HepG2 (cell line): ENCODE results near the gene CD274. TPM values are rescaled to one million over a fixed set of nuclear protein-coding genes. Genes with fewer than 3 reads are reported as not detected.
"Not testable (repeated sequence)": the region's sequence is repeated elsewhere in the genome, so short reads cannot be mapped to it uniquely, and the experiment has no call there.

Experiments
- ATAC-seq: fragments of 200-7000 bp; cut with Tn5 transposase; 3 replicates; pipeline ENCODE4 v1.9.1; 2020; ENCODE audit warnings: mild to moderate bottlenecking, moderate library complexity
- BruUV-seq: library from RNA; stranded (reverse); fragments of 400-500 nt; replicated peaks from 2 replicates; lab custom pipeline; 2021; lab: Mats Ljungman, UMichigan
- CTCF ChIA-PET: fragments of 300-600 bp; formaldehyde crosslinking; extraction: SDS; loops from one replicate; lab custom pipeline; 2021; ENCODE audit warnings: low total read pairs, inconsistent platforms, low intra/inter-chr PET ratio; lab: Yijun Ruan, JAX
- POLR2A ChIA-PET: fragments of 350-600 bp; sonication (Branson Sonifier 250); formaldehyde crosslinking; loops from one replicate; lab custom pipeline; 2020; ENCODE audit warnings: antibody characterized with exemption, inconsistent platforms; lab: Yijun Ruan, JAX
- DNase-seq: peaks from one replicate; pipeline ENCODE4 v3.0.0-alpha.2; 2015; ENCODE audit warnings: low spot score
- FAIRE-seq: peaks from 3 replicates; lab custom pipeline; 2011; peaks lifted over from hg19 to GRCh38; lab: Jason Lieb, UNC
- H2AFZ ChIP-seq: one replicate; pipeline ENCODE4 v1.6.1; 2011; ENCODE audit warnings: low read length, inconsistent platforms
- H3K27ac ChIP-seq: fragments of 300-600 bp; 3 replicates; pipeline ENCODE4 v1.8.0; 2011; ENCODE audit warnings: mixed run types, mild to moderate bottlenecking, mixed read lengths, low read length, inconsistent platforms; ENCODE audit not compliant: insufficient read depth; ENCODE audit errors: extremely low read length
- H3K27me3 ChIP-seq, 2 experiments: fragments of 200-600 bp in 1 of 2; 2 replicates in 1 of 2; 3 replicates in 1 of 2; pipeline versions ENCODE4 v1.6.0 to v1.8.0; 2011; ENCODE audit warnings: low read length in 2 of 2, mild to moderate bottlenecking in 2 of 2, moderate library complexity in 2 of 2, inconsistent platforms in 1 of 2; ENCODE audit not compliant: insufficient read depth in 2 of 2, control insufficient read depth in 1 of 2
- H3K36me3 ChIP-seq, 2 experiments: fragments of 200-600 bp in 1 of 2; replicated peaks in 1 of 2; 2 replicates in 1 of 2; 3 replicates in 1 of 2; pipeline versions ENCODE4 v1.5.1 to v1.8.0; 2011; ENCODE audit warnings: low read length in 2 of 2, inconsistent platforms in 1 of 2; ENCODE audit not compliant: insufficient read depth in 2 of 2, control insufficient read depth in 1 of 2
- H3K4me1 ChIP-seq: 2 replicates; pipeline ENCODE4 v1.5.1; 2012; ENCODE audit warnings: low read length, inconsistent platforms; ENCODE audit not compliant: insufficient read depth
- H3K4me2 ChIP-seq: 2 replicates; pipeline ENCODE4 v1.6.0; 2011; ENCODE audit warnings: low read depth, low read length, inconsistent platforms
- H3K4me3 ChIP-seq, 3 experiments: fragments of 200-600 bp in 1 of 3; sonication (generic), shearing (Covaris generic) in 1 of 3; replicated peaks in 1 of 3; 2 replicates each; pipeline ENCODE4 v1.5.1; 2011 to 2016; ENCODE audit warnings: low read length in 3 of 3, inconsistent platforms in 2 of 3, low read depth in 2 of 3, mild to moderate bottlenecking in 2 of 3, control low read depth in 1 of 3, mixed read lengths in 1 of 3; ENCODE audit not compliant: insufficient read depth in 1 of 3
- H3K79me2 ChIP-seq: one replicate; pipeline ENCODE4 v1.6.1; 2011; ENCODE audit warnings: low read length, inconsistent platforms; ENCODE audit not compliant: insufficient read depth
- H3K9ac ChIP-seq: 2 replicates; pipeline ENCODE4 v1.6.0; 2011; ENCODE audit warnings: mild to moderate bottlenecking, low read depth, low read length, inconsistent platforms; ENCODE audit not compliant: insufficient read depth
- H3K9me3 ChIP-seq: 2 replicates; pipeline ENCODE4 v1.5.1; 2012; ENCODE audit warnings: mild to moderate bottlenecking, low read length
- H4K20me1 ChIP-seq: 2 replicates; pipeline ENCODE4 v1.6.0; 2011; ENCODE audit warnings: inconsistent platforms, mild to moderate bottlenecking, low read length, moderate library complexity; ENCODE audit not compliant: insufficient read depth
- CAMTA2 ChIP-seq: sonication (generic); formaldehyde crosslinking; IDR thresholded peaks from 2 replicates; pipeline ENCODE4 v1.4.0; 2020; ENCODE audit warnings: mild to moderate bottlenecking, missing genetic modification reagents, borderline replicate concordance
- CEBPG ChIP-seq: IDR thresholded peaks from 2 replicates; pipeline ENCODE4 v1.6.1; 2016
- JUN ChIP-seq: sonication (generic); formaldehyde crosslinking; IDR thresholded peaks from 2 replicates; pipeline ENCODE4 v1.4.0; 2020; ENCODE audit warnings: mild to moderate bottlenecking, missing genetic modification reagents
- SP5 ChIP-seq: IDR thresholded peaks from 2 replicates; pipeline ENCODE4 v1.6.1; 2016; ENCODE audit warnings: low read depth, borderline replicate concordance
- ZNF263 ChIP-seq: sonication (generic); formaldehyde crosslinking; IDR thresholded peaks from 2 replicates; pipeline ENCODE4 v1.4.0; 2020; ENCODE audit warnings: missing genetic modification reagents
- ZNF33B ChIP-seq: sonication (generic); formaldehyde crosslinking; IDR thresholded peaks from 2 replicates; pipeline ENCODE4 v1.5.1; 2020; ENCODE audit warnings: mild to moderate bottlenecking, missing genetic modification reagents
- WGBS: methylation state at CpG from one replicate; pipeline ENCODE4 v1.1.6; 2017; ENCODE audit warnings: low lambda C conversion rate; 5-methylcytosine and 5-hydroxymethylcytosine counted together
- in situ Hi-C: cut with HindIII; loops from 2 replicates; pipeline ENCODE4 v1.10.0; 2017; ENCODE audit warnings: low pct_unique_long_range_greater_than_20kb; ENCODE audit not compliant: extremely low pct_ligation_motif_present
- intact Hi-C: fragments of 100-400 bp; cut with micrococcal nuclease; formaldehyde crosslinking; loops from one replicate; pipeline ENCODE4 v1.10.0; 2022; ENCODE audit not compliant: unreplicated experiment
- polyA plus RNA-seq, 8 experiments: library from polyadenylated mRNA; depleted of rRNA in 3 of 8; stranded (reverse) in 7 of 8; unstranded in 1 of 8; fragments of >200 nt; fragmentation: Illumina TruSeq in 4 of 8; extraction: Trizol in 4 of 8; gene quantifications; 2 replicates each; pipeline versions ENCODE4 v1.2.1 to v1.2.3, GENCODE V29; 2011 to 2016; ENCODE audit warnings: low read depth in 4 of 8, missing spikeins in 1 of 8, mixed read lengths in 1 of 8; ENCODE audit not compliant: insufficient read depth in 1 of 8
- total RNA-seq, 5 experiments: library from RNA; depleted of rRNA; stranded (reverse); fragments of >200 nt; fragmentation: Illumina TruSeq; extraction: Trizol; gene quantifications; 2 replicates each; pipeline ENCODE4 v1.2.3, GENCODE V29; 2016; ENCODE audit warnings: low read depth in 1 of 5
- TF ChIP-seq, protein P1 (sequence below): sonication (generic); formaldehyde crosslinking; IDR thresholded peaks from 2 replicates; pipeline ENCODE4 v1.4.0; 2020; ENCODE audit warnings: mild to moderate bottlenecking, missing genetic modification reagents, borderline replicate concordance
- TF ChIP-seq, protein P2 (sequence below): sonication (generic); formaldehyde crosslinking; IDR thresholded peaks from 2 replicates; pipeline ENCODE4 v1.9.0; 2021; ENCODE audit warnings: missing genetic modification reagents, mild to moderate bottlenecking, borderline replicate concordance
- TF ChIP-seq, protein P3 (sequence below): sonication (generic); formaldehyde crosslinking; conservative IDR thresholded peaks from 2 replicates; pipeline ENCODE4 v1.4.0; 2020; ENCODE audit warnings: missing genetic modification reagents

The CD274 gene
- total and polyA plus RNA-seq, 2 of the 13 experiments (the other 11 are each of a cell fraction or from before 2014, with no cell fraction given): 0.17 to 0.49 TPM

DNA sequence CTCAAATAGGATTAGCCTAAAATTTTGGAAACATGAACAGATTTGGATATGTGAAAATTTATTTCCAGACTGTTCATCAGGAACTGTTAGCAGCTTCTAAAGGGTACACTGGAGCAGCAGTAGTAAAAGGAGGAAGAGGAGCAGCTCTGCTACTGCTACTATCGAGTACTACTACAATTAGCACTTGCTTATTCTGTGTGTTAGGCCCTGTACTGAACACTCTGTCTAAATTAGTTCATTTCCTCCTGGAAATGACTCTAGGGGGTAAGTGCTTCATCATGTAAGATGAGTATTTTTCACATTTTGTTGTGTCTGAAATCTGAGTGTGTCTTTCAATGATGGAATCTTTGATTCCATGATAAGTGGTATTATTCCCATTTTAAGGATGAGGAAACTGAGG, 9.8 kb downstream of the CD274 start:
- no peaks in the 10 kb centered on the region for H3K36me3 ChIP-seq
- no peaks in the 10 kb centered on the region for H3K79me2 ChIP-seq
- CTCF ChIA-PET: no interaction called here
- H3K27ac ChIP-seq: no peak overlapping the region
- H3K4me2 ChIP-seq: no peak overlapping the region
- WGBS: 0% methylated on average over 1 of the region's 1 CpG
- ATAC-seq (no peak), DNase-seq (no peak), FAIRE-seq (no peak)
- no peaks in the 10 kb centered on the region for H4K20me1 ChIP-seq
- no peaks in the 10 kb centered on the region for H3K4me1 ChIP-seq
- in situ Hi-C loops (no loop called here), intact Hi-C loops (no loop called here)
- H3K9me3 ChIP-seq: no peaks in the 10 kb centered on the region
- no peak overlapping the region for H3K9ac ChIP-seq
- H3K4me3 ChIP-seq: no peak overlapping the region
- H3K27me3 ChIP-seq: no peaks in the 10 kb centered on the region
- no TSS peak for BruUV-seq
- TF ChIP-seq, protein P1, sequence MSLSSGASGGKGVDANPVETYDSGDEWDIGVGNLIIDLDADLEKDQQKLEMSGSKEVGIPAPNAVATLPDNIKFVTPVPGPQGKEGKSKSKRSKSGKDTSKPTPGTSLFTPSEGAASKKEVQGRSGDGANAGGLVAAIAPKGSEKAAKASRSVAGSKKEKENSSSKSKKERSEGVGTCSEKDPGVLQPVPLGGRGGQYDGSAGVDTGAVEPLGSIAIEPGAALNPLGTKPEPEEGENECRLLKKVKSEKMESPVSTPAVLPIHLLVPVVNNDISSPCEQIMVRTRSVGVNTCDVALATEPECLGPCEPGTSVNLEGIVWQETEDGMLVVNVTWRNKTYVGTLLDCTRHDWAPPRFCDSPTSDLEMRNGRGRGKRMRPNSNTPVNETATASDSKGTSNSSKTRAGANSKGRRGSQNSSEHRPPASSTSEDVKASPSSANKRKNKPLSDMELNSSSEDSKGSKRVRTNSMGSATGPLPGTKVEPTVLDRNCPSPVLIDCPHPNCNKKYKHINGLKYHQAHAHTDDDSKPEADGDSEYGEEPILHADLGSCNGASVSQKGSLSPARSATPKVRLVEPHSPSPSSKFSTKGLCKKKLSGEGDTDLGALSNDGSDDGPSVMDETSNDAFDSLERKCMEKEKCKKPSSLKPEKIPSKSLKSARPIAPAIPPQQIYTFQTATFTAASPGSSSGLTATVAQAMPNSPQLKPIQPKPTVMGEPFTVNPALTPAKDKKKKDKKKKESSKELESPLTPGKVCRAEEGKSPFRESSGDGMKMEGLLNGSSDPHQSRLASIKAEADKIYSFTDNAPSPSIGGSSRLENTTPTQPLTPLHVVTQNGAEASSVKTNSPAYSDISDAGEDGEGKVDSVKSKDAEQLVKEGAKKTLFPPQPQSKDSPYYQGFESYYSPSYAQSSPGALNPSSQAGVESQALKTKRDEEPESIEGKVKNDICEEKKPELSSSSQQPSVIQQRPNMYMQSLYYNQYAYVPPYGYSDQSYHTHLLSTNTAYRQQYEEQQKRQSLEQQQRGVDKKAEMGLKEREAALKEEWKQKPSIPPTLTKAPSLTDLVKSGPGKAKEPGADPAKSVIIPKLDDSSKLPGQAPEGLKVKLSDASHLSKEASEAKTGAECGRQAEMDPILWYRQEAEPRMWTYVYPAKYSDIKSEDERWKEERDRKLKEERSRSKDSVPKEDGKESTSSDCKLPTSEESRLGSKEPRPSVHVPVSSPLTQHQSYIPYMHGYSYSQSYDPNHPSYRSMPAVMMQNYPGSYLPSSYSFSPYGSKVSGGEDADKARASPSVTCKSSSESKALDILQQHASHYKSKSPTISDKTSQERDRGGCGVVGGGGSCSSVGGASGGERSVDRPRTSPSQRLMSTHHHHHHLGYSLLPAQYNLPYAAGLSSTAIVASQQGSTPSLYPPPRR (CRISPR knock-in tag): no peak
- TF ChIP-seq ZNF263 (CRISPR knock-in tag): no peak
- TF ChIP-seq, protein P2, sequence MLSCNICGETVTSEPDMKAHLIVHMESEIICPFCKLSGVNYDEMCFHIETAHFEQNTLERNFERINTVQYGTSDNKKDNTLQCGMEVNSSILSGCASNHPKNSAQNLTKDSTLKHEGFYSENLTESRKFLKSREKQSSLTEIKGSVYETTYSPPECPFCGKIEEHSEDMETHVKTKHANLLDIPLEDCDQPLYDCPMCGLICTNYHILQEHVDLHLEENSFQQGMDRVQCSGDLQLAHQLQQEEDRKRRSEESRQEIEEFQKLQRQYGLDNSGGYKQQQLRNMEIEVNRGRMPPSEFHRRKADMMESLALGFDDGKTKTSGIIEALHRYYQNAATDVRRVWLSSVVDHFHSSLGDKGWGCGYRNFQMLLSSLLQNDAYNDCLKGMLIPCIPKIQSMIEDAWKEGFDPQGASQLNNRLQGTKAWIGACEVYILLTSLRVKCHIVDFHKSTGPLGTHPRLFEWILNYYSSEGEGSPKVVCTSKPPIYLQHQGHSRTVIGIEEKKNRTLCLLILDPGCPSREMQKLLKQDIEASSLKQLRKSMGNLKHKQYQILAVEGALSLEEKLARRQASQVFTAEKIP (CRISPR knock-in tag): no peak
- no peak for TF ChIP-seq CAMTA2 (CRISPR knock-in tag)
- TF ChIP-seq, protein P3, sequence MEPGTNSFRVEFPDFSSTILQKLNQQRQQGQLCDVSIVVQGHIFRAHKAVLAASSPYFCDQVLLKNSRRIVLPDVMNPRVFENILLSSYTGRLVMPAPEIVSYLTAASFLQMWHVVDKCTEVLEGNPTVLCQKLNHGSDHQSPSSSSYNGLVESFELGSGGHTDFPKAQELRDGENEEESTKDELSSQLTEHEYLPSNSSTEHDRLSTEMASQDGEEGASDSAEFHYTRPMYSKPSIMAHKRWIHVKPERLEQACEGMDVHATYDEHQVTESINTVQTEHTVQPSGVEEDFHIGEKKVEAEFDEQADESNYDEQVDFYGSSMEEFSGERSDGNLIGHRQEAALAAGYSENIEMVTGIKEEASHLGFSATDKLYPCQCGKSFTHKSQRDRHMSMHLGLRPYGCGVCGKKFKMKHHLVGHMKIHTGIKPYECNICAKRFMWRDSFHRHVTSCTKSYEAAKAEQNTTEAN (CRISPR knock-in tag): no peak
- TF ChIP-seq ZNF33B (CRISPR knock-in tag): no peak
- TF ChIP-seq JUN (CRISPR knock-in tag): no peak
- TF ChIP-seq CEBPG (CRISPR knock-in tag): no peak
- TF ChIP-seq SP5 (CRISPR knock-in tag): no peak
- TF ChIP-seq, all 625 proteins: peak for 0
- H2AFZ ChIP-seq: no peak overlapping the region
- POLR2A ChIA-PET: no interaction called here

DNA sequence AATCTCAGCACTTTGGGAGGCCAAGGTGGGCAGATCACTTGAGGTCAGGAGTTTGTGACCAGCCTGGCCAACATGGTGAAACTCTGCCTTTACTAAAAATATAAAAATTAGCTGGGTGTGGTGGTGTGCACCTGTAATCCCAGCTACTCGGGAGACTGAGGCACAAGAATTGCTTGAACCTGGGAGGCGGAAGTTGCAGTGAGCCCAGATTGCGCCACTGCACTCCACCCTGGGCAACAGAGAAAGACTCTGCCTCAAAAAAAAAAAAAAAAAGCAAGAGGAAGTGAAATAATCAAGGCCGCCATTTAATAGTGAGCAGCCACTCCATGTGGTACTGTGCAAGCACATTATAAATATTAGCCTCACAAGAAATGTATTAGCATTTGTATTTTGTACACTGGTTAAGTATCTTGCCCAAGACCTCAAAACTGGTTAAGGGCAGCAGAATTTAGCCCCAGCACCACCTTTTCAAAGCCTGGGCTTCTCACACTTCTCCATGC, 14.5 kb downstream of the CD274 start:
- intact Hi-C loops, H2AFZ ChIP-seq, H3K9ac ChIP-seq, ATAC-seq, H3K4me1 ChIP-seq, H3K27ac ChIP-seq, BruUV-seq, FAIRE-seq, H3K27me3 ChIP-seq, POLR2A ChIA-PET, DNase-seq, CTCF ChIA-PET, H3K79me2 ChIP-seq, H3K4me2 ChIP-seq, H4K20me1 ChIP-seq, in situ Hi-C loops, H3K9me3 ChIP-seq, H3K4me3 ChIP-seq, H3K36me3 ChIP-seq: not testable (repeated sequence)
- WGBS: 39% methylated on average over 4 of the region's 4 CpGs
